ENCODE measurements around the gene IKBKE.

- no peak for TF ChIP-seq CTCF (IDR thresholded peaks at IDR 0.05)
- no peak for TF ChIP-seq POLR2A (IDR thresholded peaks at IDR 0.05)
Observed at GRCh38 chr1:206460836-206461426, 9.3 kb upstream of the IKBKE start.
